Measurements from ENCODE around the gene UGT1A4.

The UGT1A4 gene

DNA sequence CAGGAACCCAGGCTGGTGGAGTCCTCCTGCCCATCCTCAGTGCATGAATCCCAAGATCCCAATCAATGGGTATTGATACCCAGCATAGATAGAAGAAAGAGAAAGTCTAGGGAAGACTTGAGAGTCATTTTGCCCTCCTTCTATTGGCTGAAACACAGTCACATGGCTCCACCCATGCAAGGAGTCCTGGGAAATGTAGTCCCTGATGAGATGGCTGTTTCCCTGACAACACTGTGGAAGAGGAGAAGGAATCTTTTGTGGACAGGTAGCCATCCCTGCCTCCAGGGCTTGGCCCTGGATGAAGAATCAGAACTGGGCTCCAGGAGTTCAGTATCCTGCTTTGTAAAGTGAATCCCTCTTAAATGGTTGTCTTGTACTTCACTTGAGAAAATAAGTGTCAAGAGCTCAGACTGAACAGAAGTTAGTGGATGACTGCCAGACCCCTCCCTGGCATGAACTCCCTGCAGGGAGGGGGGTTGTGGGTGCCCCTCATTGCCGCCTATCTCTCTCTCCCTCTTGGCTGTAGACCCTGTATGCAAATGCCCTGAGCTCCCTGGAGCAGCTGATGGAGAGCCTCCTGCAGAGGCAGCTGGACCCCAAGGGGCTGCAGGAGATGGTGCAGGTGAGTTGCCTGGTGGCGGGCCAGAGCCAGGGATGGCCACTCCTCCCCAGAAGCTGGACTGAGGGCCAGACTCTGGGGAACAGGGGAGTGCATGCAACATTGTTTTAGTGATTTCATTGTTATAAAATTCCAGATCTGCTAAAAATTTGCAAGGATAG lies 95.7 kb downstream of the UGT1A4 start:
- DNase-seq, result peak; percentile 5

DNA sequence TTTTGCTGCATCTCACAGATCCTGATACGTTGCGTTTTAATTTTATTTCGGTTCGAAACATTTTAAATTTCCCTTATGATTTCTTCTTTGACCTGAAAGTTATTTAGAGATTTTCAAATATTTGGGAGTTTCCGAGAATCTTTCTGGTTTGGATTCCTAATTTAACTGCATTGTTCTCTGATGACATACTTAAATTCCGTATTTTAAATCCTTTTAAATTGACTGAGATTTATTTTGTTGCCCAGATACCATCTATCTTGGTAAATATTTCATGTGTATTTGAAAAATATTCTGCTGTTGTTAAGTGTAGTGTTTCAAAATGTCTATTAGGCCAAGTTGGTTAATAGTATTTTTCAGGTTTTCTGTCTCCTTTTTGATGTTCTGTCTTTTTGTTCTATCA lies 97.3 kb downstream of the UGT1A4 start:
- DNase-seq, result no peak

DNA sequence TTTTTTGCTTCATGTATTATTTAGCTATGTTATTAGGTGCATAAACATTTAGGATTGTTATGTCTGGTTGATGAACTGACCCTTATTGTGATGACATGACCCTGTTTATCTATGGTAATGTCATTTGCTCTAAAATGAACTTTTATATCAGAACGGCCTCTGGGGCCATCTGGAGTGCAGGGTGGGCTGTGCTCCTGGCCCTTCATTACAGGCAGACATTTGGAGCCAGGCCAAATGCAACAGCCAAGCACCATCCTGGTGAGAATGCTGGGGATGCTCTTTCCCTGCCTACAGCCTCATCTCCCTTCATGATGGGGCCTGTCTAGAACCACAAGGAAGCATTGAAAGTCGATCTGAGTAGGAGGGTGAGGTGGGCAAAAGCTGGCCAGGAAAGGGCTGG lies 97.8 kb downstream of the UGT1A4 start:
- no peak for DNase-seq

DNA sequence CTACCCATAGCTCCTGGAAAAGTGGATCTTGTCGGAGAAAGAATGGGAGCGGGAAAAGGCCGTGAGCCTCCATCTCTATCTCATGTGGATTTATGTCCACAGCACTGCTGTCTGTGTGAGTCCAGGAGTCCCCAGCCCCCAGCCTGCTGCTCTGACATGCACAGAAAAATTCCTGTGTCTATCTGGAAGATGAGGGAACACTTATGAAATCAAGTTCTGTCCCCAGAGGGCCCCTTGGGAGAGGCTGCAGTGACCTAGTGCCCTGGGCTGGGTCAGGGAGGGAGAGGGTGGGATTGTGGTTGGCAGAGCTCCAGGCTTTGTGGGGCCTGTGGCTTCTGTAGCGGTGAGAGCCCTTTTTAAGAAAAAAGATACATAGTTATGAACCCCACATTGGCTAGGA lies 98.2 kb downstream of the UGT1A4 start:
- no peak for DNase-seq

DNA sequence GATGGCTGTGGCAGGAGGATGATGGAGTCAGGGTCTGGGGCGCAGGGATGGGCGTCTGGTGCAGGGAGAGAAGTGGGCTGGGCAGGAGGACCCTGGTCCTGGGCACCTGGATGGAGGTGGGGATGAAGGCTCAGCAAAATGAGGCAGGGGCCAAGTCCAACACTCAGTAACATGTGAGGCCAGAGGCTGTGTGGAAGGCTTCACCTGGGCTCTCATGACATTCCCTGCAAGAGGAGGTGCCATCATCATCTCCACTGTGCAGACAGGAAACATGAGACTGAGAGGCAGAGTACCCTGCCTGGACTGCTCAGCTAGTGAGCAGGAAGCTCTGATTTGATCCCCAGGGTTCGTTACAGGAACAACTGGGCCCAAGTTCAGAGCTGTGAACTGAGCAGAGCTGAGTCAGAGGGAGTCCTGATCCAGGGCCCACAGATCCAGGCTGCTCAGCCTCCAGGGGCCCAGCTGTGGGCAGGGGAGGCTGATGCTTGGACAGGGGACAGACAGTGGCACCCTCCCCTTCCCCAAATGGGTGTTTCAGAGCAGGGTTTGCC lies 98.9 kb downstream of the UGT1A4 start:
- DNase-seq, result no peak

DNA sequence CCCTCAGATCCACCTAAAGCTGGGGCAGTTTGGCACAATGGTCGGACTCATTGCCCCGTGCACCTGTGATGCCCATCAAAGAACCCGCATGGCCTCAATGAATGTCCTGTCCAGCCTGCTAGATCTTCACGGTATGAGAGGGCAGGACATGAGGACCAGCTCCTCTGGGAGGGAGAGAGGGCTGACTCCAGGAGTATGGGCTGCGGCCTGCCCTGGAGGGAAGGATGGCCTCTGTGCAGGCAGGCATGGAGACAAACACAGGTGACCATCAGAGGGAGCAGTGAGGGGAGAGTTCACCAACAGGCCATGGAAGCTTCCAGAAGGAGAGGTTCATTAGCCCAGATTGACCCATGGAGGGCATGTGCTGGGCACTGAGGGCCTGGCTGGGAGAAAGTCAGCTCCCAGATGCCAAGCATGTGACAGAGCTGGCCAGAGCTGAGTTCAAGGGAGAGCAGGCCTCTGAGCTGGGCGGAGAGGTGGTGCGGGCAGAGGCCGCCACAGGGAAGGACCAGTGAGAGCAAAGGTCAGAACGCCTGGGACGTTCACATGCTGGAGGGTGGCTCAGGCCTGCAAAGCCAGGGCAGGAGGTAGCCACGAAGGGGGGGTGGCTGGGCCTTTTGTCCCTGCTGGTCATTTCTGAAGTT lies 99.6 kb downstream of the UGT1A4 start:
- no peak for DNase-seq

DNA sequence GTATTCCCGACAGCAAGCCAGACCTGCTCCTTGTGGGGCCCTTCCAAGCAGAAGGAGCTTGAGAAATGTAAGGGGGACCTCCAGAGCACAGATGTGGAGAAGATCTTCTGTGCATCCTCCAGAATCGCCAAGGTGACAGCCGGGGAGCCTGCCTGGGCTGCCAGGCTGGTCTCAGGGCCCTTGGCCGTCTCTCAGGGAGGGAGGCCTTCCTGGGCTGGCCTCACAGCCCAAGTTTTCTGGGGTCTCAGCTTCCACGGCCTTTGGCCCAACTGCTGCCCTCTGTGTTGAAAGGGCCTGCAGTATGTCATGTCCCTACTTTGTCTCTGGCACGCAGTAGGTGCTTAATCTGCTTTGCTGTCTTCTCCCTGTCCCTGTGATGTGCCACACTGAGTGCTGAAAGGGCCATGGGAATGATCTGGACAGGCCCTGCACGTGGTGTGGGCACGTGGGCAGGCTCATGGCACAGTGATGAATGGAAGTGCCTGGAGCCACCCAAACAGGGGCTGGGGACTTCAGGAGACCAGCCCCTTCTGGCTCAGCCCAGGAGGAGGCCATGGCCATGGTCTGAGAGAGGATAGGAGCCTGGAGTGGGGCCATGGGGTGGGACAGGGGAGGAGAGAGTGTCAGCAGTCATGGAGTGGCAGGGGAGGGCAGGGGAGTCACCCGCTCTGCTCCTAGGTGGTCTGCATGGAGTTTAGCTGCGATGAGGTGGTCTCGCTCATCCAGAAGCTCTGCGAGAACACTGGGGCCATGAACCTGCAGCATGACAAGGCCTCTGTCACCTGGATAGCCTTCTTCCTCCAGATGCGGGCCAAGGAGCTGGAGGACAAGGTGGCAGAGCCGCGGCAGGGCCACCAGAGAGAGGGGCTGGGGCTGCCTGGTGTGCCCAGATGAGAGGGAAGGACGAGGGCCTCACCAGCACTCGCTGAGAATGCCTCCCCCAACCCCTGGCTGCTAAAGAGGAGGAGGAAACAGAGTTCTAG lies 100.4 kb downstream of the UGT1A4 start:
- DNase-seq, result no peak

DNA sequence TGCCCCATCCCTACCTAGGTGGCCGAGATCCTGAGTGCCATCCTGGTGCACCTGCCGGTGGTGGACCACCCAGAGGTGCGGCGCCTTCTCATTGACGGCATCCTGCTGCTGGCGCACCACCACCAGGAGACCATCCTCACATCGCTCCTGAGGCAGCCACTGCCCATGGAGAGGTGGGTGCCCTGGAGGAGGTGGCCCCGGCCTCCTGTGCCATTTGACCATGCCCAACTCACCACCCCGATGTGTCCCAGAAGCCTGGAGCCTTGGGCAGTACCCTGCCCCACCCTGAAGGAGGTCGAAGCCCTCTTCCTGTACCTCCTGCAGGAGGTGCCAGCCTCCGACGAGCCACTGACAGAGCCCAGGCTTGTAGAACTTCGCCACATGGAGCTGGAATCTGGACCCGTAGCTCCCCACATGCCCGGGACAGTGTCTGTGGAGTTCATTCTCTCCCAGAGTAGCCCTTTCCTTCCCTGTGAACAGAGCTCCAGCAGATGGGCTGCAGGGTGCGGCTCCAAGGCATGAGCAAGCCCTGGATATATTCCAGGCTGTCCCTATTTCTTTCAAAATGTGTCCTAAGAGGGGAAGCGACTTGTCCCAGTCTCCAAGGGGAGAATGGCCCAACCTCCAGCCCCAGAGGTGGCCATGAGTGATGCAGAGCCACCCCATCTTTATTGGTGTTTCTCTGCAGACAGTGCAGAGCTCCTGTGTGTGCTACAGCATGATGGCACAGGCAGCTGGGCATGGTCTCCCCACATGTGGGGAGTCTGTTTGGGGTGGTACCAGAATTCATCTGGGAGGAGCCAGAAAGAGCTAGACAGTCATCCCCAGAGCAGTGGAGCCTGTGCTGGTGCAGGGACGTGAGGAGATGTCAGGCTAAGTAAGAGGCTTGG lies 101.6 kb downstream of the UGT1A4 start:
- DNase-seq, result no peak

DNA sequence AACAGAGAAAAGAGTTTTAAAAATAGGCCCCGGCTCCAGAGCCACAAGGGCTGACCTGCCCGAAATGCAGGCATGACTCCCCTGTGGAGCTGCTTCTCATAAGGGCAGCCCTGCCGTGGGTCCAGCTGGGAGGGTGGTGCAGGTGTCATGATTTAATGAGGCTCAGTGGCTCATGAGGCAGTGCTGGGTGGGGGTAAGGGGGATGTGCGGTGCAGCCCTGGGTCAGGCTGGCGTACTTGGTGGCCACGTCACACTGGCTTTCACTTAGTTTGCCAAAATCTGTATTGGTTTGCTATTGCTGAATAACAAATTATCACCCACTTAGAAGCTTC lies 102.2 kb downstream of the UGT1A4 start:
- no peak for DNase-seq

DNA sequence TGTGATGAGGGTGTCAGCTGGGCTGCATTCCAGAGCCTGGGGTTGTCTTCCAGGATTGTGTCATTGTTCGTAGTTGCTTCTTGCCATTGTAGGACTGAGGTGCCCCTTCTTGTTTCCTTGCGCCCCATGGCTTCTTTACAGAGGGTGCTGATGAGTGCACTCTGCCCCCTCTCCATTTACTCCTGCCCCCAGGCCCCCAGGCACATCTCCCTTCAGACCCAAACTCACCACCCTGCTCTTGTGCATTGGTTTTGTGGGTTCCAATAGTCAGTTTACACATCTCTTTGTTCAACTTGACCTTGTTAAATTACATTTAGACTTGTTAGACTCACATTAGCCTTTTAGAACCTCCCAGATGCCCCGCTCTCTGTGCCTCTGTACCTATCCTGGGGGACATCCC lies 102.7 kb downstream of the UGT1A4 start:
- no peak for DNase-seq

DNA sequence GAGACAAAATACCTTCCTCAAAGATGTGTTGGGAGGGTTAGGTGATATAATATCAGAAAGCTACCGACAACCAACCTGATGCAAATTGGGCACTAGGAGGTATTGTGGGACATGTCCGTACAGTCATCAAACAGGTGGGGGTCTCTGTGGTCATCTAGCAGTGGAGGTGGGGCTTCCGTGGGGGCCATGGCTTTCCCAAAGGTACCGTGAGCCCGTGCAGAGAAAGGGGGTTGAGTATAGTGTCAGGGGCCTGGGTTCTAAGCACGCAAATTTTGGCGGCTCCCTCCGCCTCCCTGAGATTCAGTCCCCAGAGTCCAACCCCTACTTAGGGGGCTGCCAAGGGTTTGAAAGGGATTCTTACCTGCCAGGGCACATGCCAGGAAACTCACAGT lies 103.2 kb downstream of the UGT1A4 start:
- no peak for DNase-seq

DNA sequence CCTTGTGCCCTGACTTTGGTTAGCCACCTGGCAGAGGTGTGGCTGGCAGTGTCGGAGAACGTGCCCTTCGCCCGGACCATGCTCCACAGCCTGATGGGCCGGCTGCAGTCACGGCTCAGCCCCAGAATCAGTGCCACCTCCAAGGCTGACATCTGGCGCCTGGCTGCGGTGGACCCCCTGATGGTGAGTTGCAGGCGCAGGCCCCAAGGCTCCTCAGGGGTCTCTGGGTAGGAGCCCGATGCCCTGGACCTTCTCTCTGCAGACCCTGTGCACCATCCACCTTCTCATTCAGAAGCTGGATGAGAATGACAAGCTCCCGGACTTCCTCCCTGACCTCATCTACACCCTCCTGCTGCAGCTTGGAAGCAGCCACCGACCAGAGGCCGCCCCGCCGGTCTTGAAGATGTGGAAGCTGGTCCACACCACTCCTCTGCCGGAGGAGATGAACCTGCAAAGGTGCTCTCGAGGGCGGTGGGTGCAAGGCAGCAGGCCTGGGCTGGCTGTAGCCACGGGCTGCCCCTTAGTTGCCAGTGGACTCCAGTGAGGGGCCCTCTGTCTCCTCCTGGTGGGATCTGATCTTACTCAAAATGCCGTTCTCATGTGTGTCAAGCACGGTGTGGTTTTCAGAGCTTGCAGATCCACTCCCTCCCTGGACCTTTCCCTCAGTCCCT lies 103.7 kb downstream of the UGT1A4 start:
- no peak for DNase-seq
